Esophagus squamous epithelium (tissue), 4 donors: ENCODE results near the gene TSPAN11.

Source experiments
- CTCF ChIP-seq, 6 experiments: fragments of 450-650 bp in 4 of 6; fragments of 200-600 bp in 2 of 6; sonication (generic) in 2 of 6; IDR thresholded peaks; one replicate each; pipeline ENCODE4 v1.5.1; 2016 to 2019; ENCODE audit warnings: antibody characterized with exemption in 6 of 6, mild to moderate bottlenecking in 4 of 6, moderate library complexity in 4 of 6
- POLR2A ChIP-seq, 4 donors: fragments of 450-650 bp; IDR thresholded peaks; one replicate each; pipeline ENCODE4 v1.6.1; 2017; ENCODE audit warnings: antibody characterized with exemption in 4 of 4, mild to moderate bottlenecking in 4 of 4, moderate library complexity in 3 of 4

GRCh38 chr12:30974746-30975500, 48.4 kb downstream of the TSPAN11 start:
- TF ChIP-seq CTCF (IDR thresholded peaks at IDR 0.05) = no peak
- TF ChIP-seq POLR2A (IDR thresholded peaks at IDR 0.05) = no peak
